GM12801 (cell line): ENCODE data around the gene SLC25A36.

Experiments
- CTCF ChIP-seq: IDR thresholded peaks from one replicate; pipeline ENCODE4 v1.5.1; 2011; ENCODE audit warnings: control low read depth; ENCODE audit not compliant: insufficient read length; ENCODE audit errors: extremely low read depth

The SLC25A36 gene

GRCh38 chr3:140905559-140905958 is 36.1 kb upstream of the SLC25A36 start:
- no peak for TF ChIP-seq CTCF

GRCh38 chr3:140906785-140907184 is 34.9 kb upstream of the SLC25A36 start:
- TF ChIP-seq CTCF: no peak

DNA sequence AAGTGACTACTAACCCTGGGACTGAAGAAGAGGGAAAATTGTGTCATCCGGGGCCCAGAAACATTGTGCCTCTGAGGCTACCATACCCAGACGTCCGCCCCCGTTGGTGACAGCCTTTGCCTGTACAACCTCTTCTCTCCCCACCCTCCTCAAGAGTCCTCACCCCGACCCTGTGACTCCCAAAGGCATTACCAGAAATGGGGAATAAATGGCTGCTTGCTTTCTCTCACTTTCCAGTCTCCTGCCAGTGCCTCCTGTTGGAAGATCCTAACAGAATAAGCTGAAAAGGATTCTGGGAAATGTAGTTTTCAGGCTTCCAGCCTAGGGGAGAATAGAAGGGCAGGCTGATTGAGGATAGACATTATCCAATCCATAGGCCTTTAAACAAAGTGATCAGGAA is 30.8 kb upstream of the SLC25A36 start:
- no peak for TF ChIP-seq CTCF

DNA sequence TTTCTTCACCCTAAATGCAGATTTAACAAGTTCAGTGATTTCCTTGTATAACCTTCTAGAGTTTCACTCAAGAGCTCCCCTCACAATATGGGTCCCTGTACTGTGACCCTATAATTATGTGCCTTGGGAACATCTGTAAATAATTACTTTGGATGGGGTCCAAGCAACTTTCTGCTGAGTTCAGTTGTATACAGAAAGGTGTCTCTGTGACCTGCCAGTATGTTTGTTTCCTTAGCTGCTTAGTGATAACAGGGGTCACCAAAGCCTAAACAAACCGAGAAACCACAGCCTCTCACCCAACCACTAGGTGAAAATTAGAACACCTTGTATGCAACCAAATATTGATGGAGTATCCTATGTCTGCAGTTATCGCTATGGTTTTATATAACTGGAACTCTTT is 29.8 kb upstream of the SLC25A36 start:
- TF ChIP-seq CTCF: no peak

- no peak for TF ChIP-seq CTCF
Measured at GRCh38 chr3:140913728-140914127, 27.9 kb upstream of the SLC25A36 start.

DNA sequence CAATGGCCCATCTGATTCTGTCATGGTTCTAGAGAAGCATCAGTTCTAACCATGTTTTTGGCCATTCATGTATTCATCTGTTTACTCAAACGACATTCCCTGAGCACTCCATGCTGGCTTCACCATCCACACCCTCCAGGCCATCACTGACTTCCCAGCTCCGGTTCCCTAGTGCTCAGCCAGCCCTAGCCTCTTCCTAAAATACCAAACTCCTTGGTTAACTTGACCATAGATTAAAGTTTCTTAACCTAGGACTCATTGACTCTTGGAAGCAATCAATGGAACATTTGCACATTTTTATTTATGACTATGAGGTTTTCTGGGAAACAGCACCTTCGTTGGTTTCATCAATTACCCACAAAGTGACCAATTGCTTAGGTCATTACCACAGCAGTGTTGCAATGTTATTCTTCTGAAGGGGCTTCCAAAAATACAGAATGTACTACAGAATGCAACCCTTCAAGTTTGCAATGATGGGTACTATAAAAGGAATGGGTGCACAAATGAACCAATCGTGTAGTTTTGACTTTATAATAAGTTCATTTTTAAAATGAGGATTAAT is 27.2 kb upstream of the SLC25A36 start:
- TF ChIP-seq CTCF: no peak

DNA sequence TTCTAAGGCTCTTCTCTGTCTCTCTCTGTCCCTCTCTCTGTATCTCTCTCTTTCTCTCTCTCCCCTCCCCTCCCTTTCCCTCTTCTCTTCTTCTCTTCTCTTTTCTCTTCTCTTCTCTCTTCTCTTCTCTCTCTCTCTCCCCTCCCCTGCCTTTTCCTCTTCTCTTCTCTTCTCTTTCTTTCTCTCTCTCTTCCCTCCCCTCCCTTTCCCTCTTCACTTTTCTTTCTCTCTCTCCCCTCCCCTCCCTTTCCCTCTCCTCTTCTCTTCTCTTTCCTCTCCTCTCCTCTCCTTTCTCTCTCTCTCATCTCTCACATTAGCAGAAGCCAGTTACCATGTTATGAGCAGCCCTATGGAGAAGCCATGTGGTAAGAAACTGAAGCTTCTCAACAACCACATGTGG is 25.0 kb upstream of the SLC25A36 start:
- no peak for TF ChIP-seq CTCF

GRCh38 chr3:140917772-140918171 is 23.9 kb upstream of the SLC25A36 start:
- no peak for TF ChIP-seq CTCF
